GM21717 (cell line): ENCODE measurements around the gene CPNE2.
A peak's percentile ranks its signal among the peaks of the same experiment; 100 is the strongest.
"Not testable (repeated sequence)": the region's sequence is repeated elsewhere in the genome, so short reads cannot be mapped to it uniquely, and the experiment has no call there.

ENCODE experiments used
- ATAC-seq: cut with Tn5 transposase; IDR thresholded peaks from one replicate; pipeline ENCODE4 v1.9.1; 2021; ENCODE audit warnings: mild to moderate bottlenecking, moderate library complexity; ENCODE audit not compliant: unreplicated experiment

The CPNE2 gene

DNA sequence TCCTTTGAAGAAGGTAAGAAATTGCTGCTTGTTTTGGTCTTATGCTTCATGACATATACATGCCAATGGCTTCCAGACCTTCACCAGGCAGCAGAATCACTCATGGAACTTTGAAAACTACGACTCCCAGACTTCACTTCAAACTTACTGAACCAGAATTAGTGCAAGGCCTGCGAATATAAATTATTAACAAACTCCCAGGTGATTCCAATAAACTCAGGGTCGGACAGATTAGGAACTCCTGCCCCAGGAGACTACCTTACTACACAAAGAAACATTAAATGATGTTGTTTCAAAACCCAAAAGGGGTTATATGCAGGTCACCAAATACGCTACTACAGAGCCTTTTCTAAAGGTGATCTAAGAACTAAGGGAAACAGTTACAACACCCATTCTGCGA, 73.1 kb downstream of the CPNE2 start:
- no peak for ATAC-seq

DNA sequence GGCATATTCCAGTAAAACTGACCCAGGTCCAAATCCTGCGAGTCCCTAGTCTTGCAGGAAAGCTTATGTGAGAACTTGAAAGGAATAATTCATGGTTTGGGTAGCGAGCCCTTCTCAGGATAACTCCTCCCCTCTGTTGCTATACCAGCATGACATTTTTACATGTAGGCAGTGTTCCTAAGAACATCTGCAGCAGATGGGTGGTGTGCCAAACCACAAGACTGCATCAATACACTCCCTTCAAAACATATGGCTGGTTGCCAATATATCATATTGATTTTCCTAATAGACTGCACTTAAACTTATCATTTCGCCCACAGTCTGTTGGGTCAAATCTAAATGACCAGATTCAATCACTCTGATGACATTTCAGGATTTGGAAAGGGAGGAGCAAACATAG, 73.6 kb downstream of the CPNE2 start:
- no peak for ATAC-seq

DNA sequence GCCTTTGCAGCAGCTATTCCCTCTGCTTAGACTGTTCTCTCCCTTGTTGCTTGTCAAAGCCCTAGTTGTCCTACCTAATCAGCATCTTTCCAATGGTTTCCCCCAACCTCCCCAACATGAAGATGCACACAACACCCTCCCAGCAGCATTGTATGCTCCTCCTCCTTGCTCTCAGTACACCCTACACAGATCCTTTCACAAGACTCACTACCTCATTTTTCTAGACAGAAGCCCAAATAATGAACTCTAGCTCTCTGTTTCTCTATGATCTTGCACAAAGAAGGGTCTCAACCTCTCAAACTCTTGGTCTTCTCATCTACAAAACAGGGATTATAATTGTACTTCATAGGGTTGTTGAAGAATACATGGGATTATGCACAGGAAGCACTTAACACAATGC, 74.1 kb downstream of the CPNE2 start:
- ATAC-seq: no peak

DNA sequence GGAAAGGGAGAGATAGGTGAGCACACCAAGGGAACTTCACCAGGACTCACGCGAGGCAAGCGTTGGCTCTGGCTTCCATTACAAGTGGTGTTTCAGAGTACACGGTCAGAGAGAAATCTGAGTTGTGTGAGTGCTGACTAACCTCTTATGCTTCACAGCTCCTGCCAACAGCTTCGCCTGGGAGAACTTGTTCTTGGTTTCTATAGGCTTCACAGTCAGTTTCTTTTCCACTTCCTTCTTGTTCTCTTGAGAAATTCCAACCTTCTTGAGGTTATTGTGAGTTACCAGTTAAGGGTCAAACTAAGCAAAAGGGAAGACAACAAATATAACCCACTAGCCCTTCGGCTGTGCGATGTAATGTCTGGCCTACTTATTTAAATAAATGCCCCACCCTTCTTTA, 74.6 kb downstream of the CPNE2 start:
- ATAC-seq: no peak

DNA sequence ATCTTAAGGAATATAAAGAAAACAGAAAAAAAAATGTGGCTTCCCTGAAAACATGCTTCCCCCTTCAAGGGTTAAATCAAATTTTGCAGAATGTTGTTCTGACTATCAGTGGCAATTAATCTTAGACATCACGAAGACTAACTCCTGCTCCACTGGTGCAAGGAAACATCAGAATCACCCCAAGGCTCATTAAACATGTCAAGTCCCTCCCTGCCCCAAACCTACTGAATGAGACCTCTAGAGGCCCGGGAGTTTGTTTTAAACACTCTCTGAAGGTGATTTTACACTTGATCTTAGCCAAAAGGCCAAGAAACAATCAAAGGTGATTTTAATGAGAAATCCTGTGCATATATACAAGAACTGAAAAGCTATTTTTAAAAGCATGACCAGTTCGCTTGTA, 75.2 kb downstream of the CPNE2 start:
- ATAC-seq: no peak

DNA sequence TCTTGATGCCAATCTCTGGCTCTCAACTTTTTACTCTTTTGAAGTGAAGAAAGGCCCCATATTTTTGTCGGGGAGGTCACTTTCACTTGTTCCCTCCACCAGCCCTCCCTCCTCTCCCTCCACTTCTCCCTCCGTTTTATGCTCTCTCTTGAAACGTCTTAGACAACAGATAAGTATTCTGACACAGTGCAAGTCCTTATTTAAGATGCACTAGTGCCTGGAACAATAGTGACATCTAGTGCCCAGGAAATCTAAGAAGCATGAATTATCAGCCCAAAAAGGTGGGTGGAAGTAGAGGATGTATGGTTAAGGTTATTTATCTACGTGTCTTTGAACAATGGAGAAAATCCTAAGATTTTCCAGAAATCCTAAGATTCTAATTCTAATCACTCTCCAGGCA, 75.6 kb downstream of the CPNE2 start:
- no peak for ATAC-seq

DNA sequence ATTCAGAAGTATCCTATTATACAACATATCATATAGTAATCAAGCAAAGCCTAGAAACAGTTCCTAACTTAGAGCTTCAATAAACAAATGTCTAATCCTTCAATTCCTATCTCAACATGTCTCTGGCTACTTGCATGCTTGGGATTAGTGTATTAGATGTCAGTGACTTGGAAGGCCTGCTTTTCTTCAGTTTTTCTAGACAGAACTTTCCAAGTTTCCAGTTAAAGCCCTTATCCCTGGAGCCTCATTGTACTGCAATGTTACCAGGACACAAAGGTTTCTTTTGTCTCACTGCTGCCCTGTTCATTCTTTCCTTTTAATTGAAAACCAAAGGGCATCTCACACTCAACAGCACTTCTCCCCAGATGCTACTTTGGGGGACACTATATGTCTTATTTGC, 76.9 kb downstream of the CPNE2 start:
- no peak for ATAC-seq

DNA sequence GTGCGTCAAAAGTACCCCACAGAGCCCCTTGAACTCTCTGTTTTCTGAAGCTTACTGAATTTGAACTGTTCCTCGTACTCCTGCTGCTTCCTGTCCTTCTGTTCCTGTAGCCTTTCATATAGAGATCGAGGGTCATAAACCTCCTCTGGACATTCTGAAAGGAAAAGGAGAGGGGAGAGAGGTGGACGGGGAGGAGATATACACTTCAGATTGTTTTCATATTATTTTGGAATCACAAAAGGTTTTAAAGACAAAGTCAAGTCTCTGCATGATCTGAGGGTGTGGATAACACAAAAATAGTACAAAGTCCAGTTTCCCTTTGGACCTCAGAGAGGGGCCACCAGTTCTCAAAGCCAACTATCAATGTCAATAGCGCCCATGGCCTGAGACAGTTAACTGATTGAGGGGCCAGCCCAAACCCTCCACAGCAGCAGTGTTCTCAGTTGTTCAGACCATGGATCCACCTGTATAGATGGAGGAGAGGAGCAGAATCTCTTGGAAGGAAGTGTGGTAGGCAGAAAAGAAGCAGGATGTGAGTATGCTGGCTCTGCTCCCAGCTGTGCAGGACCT, 80.4 kb downstream of the CPNE2 start:
- ATAC-seq: no peak

DNA sequence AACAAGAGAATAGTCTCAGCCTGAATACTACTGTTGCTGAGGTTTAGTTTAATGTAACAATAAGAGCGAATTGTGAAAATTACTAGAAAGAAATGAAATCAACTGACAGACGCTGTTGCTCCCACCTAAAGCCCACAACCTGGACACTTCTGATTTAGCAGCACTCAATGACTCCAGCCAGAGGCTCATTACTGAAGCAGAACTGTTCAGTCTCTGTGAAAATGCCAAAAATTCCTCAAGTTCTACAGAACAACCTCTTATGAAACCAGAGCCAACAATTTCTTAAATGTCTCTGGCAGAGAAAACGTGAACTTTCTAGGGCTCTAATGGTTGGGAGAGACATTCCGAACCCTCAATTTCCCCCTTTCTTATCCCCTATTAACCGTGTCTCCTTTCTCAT, 83.5 kb downstream of the CPNE2 start:
- no peak for ATAC-seq

DNA sequence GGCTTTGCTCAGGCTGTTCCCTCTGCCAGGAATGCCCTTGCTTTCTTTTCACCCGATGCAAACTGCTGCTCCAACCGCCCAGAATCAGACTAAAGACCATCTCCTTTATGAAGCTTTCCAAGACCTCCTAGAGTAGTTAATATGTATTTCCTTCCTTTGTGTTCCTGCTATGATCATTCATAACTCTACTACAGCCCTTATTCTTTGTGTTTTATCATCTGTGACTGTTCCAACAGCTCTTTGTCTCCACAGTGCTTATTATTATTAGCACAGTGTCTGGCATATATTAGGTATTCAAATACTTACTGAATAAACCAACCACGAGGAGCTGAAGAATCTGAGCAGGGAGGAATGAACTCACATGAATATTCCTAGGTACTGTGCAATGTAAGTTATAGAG, 85.8 kb downstream of the CPNE2 start:
- no peak for ATAC-seq

DNA sequence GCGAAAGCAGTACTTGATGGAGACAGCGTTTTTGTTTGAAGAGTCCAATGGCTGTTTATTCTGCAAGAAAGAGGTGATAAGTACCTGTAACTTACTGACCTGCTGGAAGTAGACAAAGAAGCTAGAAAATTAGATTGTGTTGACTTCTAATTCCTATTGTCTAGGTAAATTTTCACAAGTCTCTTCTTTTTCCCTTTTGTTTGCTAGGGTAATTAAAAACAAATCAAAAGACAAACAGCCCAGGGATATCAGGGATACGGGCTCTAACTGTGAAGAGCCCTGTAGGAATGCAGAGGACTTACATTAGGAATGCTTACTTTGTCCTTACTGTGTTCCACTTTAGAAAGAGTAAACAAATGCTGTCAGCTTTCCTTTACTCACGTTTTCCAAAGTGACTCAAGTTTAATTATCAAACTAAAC, 86.4 kb downstream of the CPNE2 start:
- ATAC-seq: no peak

DNA sequence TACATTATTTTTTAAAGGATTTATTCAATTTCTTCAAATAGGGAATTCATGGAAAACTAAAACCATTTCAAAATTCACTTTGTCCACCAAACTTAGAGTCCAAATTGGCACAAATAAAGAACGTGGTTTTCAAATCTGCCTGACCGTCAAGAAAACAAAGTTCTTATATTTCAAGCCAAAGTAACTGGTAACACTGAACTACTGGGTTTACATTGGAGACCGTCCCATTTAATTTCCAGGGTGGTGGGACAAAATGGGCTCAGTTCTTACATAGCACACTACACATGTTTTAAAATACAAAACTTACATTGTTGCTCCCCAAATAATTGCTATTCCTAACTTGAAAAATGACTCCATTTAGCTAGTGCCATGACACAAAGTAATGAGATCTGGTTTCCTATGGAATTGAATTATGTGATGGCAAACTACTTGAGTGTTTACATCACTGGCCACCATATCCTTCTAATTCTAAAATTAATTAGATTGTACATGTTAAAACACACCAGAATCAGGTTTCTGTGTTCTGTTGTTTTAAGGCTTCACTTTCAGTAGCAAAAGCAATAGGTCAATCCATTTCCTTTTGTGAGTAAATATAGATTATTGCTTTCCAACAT, 86.9 kb downstream of the CPNE2 start:
- ATAC-seq: no peak

DNA sequence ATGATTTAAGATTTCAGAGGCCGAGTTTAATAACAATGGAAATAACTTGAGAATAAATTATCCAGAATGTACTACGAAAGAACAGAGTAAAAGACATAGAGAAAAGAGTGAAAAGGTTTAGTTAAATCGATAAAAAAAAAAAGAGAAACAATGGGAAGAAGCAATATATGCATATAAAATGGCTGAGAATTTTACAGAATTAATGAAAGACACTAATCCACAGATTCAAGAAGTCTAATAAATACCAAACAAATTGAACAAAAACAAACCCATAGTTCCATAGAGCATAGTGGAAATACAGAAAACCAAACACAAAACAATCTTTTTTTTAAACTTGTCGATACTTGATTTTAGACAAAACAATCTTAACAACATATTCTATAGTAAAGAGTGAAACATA, 91.7 kb downstream of the CPNE2 start:
- no peak for ATAC-seq

DNA sequence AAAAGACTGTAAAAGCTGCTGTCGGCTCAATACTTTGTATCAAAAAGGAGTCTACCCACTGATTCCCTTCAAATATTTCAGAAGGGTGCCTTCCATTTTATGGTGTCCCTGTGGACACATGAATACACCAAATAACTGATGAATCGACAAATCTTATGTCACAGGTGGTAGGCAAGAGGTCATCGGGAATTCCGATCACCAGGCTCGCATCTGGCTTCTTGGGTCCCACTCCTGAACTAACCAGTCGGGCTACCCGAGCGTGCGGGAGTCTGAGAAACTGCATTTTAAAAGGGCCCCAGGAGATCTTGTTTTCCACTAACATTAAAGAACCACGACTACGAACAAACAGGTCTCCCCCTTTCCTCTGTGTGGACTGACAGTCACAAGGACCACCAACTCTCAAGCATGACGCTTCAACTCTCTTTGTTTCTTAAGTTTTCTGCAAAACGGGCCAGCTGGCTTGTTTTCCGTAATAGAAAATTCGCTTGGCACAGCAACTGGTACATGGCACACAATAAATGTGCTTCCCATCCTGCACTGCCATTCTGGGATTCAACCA, 92.6 kb downstream of the CPNE2 start:
- ATAC-seq: no peak

DNA sequence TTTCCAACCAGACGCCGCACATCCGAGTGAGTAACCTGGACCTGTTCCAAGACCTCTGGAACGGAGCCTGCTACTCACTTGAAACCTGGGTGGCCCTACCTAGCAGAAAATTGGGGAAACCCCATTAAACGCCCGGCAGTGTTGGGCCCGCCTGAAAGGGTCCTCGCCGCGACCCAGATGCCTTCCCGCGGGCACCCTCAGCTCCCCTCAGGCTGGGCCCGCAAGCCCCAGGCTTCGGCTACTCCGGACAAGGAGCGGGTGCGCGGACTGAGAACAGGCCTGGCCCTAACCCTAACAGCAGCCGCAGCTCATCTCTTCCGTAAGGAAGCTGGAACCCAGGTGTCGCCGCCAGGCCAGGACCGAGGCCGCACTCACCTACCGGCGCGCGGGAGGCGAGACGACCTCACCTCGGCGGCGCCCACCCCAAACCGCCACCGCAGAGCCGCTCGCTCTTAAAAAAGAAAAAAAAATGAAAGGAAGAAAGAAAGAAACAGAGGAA, 93.1 kb downstream of the CPNE2 start:
- peak; percentile 29 for ATAC-seq

DNA sequence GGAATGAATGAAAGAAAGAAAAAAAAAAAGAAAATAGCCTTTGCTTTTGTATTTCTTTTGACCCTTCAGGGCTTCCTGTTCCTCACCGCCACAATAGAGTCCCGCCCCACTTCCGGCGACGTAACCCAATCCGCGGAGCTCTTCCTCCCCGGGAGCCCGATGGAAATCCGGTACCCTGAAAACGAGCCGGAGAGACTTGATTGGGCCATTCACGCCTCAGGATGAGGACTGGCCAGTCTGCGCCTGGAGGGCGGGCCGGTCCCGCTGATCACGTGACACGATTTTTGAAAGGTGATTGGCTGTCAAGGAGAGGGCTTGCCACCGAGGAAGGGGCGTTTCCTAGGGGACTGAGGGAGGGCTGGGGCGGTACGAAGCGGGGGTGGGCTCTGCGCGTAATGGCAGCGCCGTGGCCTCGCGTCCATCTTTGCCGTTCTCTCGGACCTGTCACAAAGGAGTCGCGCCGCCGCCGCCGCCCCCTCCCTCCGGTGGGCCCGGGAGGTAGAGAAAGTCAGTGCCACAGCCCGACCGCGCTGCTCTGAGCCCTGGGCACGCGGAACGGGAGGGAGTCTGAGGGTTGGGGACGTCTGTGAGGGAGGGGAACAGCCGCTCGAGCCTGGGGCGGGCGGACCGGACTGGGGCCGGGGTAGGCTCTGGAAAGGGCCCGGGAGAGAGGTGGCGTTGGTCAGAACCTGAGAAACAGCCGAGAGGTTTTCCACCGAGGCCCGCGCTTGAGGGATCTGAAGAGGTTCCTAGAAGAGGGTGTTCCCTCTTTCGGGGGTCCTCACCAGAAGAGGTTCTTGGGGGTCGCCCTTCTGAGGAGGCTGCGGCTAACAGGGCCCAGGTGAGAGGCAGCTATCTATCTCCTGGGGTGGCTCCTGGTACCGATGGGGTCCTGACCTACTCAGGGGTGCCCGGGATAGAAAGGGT, 93.8 kb downstream of the CPNE2 start, which contains the start of the genes PSME3IP1 and RSPRY1:
Gene PSME3IP1 (minus strand): TSS at position 95 of the 927 bp plus-strand sequence. CDS start 12,185 bp downstream, outside the sequence.
Gene RSPRY1 (plus strand): TSS at position 385 of the 927 bp plus-strand sequence. CDS start 18,330 bp downstream, outside the sequence.
- ATAC-seq: peak; percentile 89

DNA sequence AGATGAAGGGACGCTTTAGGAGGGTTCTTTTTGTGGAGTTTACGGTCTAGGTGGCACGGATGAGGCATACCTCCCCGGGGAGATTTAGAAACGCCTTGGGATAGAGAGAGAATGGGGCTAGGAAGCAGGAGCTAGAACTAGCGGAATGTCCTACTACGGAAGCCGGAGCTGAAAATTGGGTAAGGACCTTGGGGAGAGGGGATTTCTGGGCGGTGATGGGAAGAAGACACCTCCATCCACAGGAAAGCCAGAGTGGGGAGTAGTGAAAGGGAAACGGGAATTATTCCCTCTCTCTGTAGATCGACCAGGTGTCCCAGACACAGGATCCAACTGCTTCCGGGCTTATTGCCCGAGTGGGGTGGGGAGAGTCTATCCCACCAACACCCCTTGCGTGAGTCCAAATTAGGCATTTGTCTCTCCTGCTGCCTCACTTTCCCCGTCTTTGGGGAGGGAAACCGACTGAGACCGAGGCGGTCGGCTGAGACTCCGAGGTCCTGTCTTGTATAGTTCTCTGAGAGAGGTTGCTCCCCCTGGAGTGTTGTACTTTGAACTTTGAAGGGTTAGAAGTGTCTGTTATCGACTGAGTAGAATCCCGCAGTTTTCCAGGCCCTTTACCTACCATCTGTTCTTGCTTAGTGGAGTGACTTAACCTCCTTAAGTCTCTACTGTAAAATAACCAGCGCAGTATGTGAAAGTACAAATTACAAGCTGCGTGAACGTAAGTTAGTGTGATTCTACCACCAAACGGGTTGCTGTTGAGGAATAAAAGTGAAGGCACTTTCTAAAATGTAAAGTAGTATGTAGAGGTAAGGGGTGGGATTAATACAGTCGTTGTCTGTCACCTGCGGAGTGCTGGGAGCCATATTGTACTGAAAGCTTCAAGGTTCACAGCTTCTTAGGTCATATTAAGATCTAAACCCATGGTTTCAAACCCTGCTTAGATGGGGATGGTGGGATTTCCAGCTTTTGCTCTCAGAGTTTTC, 94.8 kb downstream of the CPNE2 start:
- peak; percentile 5 for ATAC-seq

DNA sequence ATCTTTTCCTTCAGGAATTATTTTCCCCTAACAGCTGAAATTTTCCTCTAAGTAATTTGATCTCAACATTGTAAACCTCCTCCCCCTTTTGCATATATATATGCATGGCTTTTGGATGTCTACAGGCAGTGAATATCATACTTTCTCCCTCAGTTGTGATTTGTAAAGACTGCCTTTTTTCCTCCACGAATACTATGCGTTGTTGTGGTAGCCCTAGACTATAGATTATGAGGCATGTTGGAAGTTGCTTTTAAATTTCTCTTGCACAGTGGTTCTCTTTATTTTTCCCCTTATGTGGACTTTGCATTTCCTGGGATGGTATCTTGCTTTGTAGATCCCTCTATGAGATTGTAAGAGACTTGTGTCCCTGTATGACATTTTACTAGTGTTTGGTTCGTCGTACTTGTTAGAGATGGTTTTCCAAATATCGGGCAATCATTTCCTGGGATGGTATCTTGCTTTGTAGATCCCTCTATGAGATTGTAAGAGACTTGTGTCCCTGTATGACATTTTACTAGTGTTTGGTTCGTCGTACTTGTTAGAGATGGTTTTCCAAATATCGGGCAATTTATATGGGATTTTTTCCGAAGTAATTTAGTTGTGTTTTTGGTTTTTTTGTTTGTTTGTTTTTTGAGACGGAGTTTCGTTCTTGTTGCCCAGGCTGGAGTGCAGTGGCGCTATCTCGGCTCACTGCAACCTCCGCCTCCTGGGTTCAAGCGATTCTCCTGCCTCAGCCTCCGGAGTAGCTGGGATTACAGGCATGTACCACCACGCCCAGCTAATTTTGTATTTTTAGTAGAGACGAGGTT, 95.7 kb downstream of the CPNE2 start:
- ATAC-seq: not testable (repeated sequence)

DNA sequence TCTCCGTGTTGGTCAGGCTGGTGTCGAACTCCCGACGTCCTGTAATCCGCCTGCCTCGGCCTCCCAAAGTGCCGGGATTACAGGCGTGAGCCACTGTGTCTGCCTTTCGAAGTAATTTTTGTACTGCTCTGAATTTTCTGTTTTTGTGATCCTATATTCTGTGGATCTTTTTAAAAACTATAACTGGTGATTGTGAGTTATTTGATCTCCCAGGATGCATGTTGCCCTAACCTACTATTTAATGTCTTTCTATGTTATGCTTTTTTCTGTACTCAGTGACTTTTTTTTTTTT, 96.3 kb downstream of the CPNE2 start:
- no peak for ATAC-seq
